ENCODE measurements around the gene ASPG.
"Not testable (repeated sequence)": the region's sequence is repeated elsewhere in the genome, so short reads cannot be mapped to it uniquely, and the experiment has no call there.

The ASPG gene

GRCh38 chr14:104150136-104151025, 64.9 kb downstream of the ASPG start:
- DNase-seq: no peak

DNA sequence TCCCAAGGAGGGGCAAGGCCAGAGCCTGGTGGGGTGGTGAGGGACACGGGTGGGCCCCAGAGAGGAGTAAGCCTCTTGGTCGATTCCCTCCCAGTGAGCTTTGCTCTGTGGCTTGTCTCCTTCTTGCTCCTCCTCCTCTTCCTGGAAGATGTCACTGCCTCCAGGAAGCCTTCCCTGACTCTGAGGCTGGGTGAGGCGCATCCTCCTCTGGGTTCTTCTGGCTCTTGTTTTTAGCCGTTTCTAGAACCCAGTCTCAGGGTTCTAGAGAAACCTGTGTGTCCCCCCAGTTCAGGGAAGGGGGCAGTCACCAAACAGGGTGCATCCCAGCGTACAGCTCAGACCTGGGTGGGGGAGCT, 65.5 kb downstream of the ASPG start:
- DNase-seq: no peak

DNA sequence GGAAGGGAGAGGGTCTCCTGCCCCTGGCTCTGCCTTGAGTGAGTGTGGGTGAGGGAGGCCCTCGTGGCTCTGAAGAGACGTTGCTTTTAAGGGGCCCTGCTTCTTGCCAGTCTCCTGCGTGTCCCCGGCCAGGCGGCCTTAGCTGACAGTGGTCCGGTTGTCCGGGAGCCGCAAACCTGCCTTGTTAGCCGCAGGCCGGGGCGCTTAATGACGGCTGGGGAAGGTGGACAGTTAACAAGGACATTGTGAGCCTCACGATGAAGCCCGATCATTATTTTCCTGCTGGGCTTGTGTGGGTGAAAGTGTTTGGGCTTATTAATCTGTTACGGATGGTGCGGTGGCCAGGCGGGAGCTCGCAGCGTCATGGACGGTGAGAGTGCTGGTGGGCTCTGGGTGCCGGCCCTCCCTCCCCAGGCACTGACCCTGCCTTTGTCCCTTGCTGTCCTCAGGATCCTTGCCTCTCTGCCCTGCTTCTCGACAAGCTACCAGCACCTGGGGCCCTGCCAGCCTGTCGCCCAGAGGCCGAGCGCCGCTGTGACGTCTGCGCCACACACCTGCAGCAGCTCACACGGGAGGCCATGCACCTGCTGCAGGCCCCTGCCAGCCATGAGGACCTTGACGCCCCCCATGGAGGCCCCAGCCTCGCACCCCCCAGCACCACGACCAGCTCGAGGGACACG, 66.2 kb downstream of the ASPG start:
- no peak for DNase-seq

GRCh38 chr14:104152246-104152575, 66.7 kb downstream of the ASPG start:
- no peak for DNase-seq

- no peak for DNase-seq
Observed at GRCh38 chr14:104152686-104153393, 67.3 kb downstream of the ASPG start.

- DNase-seq: not testable (repeated sequence)
Observed at GRCh38 chr14:104153394-104153755, 67.9 kb downstream of the ASPG start.

GRCh38 chr14:104154246-104154645, 68.7 kb downstream of the ASPG start:
- no peak for DNase-seq

GRCh38 chr14:104155513-104155912, 70.0 kb downstream of the ASPG start:
- no peak for DNase-seq

DNA sequence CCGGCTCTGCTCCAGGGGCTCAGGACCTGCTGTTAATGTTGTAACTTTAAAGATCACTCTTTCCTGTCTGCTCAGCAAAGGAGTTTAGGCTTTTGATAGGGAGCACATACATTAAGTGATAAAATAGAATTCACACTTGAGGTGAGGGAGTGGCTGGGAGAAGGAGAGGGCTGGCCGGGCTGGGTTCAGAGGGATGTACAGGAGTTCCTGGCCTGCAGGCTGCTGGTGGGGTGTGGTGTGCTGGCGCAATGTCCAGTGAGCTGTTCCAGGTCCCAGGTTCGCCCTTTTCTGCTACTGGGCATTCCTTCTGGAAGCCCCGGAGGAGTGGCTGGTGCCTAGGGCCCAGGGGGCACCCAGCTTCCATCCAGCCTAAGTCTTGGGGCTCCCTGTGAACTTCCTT, 70.6 kb downstream of the ASPG start:
- DNase-seq: no peak

- no peak for DNase-seq
Observed at GRCh38 chr14:104157016-104157928, 71.8 kb downstream of the ASPG start.

DNA sequence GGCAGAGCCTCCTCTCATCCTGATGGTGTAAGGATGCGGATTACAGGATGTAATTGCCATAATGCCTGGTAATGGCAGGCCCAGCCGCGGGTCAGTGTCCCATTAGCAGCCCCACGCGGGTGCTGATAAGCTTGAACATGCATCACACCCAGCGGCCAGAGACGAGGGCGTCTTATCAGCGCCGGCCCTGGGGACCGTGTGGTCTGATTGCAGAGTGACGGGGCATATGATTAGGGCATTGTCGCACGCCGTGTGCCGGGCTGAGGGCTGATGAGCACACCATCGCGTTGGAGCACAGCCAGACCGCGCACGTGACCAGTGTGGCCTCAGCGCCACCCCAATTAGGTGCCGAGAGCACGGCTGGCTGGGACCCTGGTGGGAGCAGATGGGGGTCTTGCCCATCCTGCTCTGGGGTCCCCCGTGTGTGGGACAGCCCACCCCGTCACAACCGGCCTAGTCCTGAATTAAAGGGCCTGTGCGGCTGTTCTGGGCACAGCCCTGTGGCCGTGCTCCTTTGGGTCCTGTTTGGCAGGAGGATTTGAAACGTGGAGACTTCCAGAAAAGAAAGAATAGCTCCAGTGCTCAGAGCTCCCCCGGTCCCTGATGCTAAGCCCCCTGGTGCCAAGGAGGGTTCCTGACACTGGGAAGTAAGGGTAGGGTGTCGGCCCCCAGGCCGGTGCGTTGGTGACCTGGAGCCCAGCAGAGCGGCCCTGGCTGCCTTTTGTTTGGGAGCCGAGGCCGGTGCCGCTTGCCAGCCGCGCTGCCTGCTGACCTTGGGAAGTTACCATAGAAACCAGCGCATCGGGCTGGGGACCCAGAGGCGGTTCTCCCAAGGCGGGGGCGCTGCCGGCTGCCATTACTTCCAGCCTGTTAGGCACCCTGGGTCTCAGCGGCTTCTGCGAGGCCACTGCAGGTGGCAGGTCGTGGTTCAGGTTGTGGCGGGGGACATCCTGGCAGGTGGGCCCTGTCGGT, 73.6 kb downstream of the ASPG start:
- DNase-seq: no peak

DNA sequence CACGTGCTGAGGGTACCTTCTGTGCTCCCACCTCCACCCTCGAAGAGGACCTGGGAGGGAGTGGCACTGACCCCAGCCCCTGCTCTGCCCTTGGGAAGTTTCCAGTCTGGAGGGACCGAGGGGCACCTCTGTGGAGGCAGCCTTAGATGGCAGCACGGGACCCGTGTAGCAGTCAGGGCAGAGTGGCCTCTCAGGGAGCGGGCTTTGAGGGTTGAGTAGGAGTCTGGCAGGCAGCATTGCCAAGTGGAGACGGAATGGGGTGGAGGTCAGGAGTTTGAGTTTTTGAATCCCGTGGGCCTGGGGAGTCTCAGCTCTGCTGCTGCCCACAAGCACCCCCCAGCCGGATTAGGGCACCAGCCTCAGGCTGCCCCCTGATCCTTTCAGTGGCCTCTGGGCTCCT, 74.5 kb downstream of the ASPG start:
- DNase-seq: no peak

- no peak for DNase-seq
Observed at GRCh38 chr14:104161602-104162367, 76.3 kb downstream of the ASPG start.

DNA sequence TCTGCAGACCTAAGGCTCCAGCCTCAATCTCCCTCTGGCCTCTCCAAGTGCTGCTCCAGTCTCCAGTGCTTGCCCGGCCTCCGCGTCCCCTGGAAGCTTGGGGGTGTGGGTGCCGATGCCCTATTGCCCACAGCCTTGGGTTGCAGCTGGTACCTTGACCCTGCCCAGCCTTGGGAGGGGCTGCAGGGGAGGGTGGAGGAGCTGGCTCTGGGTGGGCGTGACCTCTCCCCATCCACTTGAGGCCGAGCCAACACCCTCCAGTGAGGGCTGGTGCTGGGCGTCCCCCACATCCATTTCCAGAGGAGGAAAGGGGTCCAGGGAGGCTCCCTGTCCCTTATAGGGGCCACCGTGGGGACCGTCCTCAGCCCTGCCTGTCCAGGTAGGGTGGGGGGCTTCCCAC, 77.0 kb downstream of the ASPG start:
- no peak for DNase-seq

GRCh38 chr14:104163541-104163940, 78.0 kb downstream of the ASPG start:
- no peak for DNase-seq

GRCh38 chr14:104164041-104164440, 78.5 kb downstream of the ASPG start:
- DNase-seq: no peak

GRCh38 chr14:104164512-104164911, 79.0 kb downstream of the ASPG start:
- DNase-seq: no peak

All from NCI-H187 treated with DMSO at 0.1 percent for 48 hours (cell line).